ENCODE results near the gene ATP6V1G1.
"Not testable (repeated sequence)": the region's sequence is repeated elsewhere in the genome, so short reads cannot be mapped to it uniquely, and the experiment has no call there.

ATP6V1G1 gene

DNA sequence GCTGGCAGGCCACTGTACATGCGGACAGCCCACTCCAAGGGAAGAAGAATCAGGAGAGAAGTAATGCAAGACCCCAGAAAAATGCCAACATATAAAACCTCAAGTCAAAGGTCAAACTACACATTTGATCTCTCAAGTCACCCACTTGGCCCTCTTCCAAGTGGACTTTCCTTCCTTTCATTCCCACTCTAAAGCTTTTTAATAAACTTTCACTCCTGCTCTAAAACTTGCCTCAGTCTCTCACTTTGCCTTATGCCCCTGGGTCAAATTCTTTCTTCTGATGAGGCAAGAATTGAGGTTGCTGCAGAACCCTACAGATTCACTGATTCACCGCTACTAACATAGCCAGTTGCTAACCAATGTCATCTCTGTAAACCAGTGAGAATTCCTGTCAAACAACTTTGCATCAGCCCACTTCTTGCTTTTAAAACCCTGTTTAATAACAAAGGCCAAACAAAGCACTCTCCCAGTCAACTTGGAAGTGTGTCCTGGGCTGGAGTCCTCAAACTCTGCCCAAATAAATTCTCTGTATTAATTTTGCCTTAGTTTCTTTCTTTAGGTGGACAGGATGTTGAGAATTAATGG, 6.9 kb upstream of the ATP6V1G1 start:
- no peak for DNase-seq

DNA sequence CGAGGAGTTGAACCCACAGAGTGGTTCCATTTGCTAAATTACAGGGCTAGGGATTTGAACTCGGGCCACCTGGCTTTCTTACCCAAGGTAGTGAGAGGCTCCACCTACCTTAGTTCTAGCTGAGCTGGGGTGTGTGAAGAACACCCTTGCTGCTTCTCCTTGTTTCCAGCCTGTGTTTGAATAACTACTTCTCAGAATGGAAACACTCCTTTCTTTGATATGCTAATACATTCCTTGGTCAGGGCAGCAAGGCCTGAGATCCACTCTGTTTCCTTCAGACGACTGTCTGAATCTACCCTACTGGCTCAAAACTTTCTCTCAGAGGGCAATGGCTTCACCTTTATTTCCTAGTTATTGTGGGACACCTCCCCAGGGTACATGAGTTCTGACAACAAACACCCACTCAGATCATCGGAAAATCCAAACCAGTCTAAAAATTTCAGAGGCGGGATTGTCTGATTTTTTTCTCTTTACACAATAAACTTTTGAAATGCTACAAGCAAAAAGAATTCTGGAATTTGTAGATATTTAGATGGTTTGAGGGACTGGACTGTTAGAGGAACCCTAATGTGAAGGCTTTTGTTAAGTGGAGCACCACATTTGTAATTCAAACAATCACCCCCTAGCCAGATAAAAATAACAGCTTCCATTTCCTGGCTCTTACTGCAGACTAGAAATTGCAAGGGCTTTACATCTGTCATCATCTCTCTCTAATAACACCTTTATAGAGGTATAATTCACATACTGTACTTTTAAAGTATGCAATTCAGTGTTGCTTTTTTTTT, 4.0 kb upstream of the ATP6V1G1 start:
- no peak for DNase-seq

DNA sequence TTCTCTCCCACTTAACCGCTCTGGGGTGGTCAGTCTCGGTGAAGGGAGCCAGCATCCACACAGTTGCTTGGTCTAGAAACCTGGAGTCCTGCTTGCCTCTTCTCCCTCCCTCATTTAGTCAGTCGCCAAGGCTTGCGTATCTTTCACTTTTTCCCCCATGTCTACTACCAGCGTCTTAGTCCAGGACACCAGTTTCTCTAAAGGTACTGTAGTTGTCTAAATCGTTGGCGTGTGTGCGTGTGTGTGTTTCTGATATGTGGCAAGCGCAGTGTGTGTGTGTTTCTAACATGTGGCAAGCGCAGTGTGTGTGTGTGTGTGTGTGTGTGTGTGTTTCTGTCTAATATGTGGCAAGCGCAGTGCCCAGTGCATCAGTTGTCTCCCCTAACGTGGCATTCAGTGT, 641 bp downstream of the ATP6V1G1 start:
- DNase-seq: peak; percentile 9

DNA sequence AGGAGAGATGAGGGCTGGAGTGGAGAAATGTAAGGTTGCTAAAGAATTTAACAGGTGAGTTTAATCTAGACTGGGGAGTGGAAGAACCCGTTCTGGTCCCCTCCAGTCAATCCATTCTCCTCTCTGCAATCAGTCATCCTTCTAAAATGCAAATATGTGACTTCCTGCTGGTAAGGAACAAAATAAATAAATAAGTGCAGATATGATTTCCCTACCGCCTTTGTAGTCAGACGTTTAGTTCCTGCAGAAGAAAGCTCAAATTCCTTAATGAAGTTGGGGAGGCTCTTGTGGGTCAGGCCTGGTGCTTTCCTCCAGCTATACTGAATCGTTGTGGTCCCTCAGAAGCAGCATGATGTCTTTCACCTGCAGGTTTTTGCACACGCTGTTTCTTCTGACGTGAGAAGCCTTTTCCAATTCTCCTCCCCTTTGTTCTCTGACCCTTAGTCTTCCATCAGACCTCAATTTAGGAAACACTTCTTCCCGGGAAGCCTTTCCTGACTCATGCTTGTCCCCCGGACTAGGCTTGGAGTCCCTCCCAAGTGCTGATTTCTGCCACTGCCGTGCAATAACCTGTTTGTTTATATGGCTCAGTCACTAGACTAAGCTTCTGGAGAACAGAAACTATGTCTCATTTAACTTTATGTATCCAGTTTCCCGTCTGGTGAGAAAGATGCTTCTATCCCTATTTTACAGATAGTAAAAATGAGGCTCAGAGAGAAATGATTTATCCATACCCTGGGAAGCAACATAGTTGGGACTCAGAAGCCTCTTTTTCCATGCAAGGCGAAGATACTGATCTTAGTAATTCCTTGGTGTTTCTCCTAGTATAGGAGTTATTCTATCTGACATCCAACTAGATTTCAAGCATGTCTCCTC, 1.3 kb downstream of the ATP6V1G1 start:
- no peak for DNase-seq

DNA sequence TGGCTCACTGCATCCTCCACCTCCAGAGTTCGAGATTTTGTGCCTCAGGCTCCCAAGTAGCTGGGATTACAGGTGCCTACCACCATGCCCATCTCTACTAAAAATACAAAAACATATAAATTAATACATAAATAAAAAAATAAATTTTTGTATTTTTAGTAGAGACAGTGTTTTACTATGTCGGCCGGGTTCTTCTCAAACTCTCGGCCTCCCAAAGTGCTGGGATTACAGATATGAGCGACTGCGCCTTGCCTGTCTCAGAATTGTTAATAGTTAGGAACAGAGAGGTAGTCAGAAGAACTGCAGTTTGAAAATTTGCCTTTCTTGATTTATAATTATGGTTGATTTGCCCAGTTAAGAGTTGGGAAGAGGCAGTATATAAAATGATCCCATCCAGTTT, 2.8 kb downstream of the ATP6V1G1 start:
- DNase-seq: no peak

DNA sequence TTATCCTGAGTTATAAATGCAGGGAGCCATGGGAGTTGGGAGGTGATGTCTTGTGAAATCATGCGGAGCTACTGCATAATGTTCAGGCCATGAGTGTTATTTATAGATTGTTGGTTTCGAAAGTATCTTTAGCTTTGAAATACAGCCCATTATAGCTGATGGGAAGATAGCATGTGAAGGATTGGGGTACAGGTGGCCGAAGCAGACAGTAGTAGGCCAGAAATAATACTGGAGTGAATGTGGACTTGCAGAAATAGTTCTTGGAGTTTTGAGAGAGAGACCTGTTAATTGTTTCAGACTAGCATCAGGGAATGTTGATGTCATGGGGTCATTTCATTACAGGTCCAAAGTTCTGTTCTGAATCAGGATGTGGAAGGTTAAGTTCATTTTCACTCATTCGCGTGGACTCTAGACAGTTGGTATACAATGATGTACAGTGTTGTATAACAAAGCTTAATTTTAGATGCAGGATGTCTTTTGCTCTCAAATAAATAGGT, 3.8 kb downstream of the ATP6V1G1 start:
- no peak for DNase-seq

DNA sequence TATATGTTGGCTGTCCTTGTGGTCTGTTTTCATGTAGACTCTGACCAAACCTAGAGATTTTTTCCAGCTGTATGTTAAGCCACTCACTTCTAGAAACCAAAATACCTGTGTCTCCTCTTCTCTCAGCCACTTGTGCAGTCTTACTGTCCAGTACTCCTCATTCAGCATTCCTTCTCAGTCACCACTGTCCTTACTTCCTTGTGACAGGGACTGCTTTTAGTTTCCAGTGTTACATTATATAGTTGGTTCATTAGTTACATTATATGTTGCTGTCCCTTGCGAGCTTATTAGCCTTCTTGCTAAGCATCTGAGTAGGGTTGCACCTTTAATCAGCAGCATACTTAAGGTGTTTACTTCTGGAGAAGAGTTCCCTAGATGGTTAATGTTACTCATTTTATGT, 4.3 kb downstream of the ATP6V1G1 start:
- no peak for DNase-seq

DNA sequence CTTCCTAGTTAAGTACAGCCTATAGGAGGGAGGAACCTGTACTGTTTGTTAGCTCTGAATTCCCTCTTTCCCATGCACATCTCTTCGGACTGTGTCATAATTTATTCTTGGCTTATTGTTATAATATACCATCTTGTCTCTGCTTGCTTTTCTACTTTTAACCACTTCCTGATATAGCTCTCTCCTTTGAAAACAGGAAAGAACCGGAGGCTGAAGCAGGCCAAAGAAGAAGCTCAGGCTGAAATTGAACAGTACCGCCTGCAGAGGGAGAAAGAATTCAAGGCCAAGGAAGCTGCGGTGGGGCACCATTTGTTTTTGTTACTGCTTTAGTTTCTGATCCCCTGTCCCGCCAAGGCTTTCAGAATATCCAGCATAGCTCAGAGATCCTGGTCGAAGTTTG, 4.8 kb downstream of the ATP6V1G1 start:
- peak; percentile 75 for DNase-seq

DNA sequence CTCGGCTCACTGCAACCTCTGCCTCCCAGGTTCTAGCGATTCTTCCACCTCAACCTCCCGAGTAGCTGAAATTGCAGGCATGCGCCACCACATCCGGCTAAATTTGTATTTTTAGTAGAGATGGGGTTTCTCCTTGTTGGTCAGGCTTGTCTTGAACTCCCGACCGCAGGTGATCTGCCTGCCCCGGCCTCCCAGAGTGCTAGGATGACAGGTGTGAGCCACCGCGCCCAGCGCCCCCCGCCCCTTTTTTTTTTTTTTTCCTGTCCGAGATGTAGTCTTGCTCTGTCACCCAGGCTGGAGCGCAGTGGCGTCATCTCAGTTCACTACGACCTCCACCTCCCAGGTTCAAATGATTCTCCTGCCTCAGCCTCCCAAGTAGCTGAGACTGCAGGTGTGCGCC, 6.6 kb downstream of the ATP6V1G1 start:
- no peak for DNase-seq

DNA sequence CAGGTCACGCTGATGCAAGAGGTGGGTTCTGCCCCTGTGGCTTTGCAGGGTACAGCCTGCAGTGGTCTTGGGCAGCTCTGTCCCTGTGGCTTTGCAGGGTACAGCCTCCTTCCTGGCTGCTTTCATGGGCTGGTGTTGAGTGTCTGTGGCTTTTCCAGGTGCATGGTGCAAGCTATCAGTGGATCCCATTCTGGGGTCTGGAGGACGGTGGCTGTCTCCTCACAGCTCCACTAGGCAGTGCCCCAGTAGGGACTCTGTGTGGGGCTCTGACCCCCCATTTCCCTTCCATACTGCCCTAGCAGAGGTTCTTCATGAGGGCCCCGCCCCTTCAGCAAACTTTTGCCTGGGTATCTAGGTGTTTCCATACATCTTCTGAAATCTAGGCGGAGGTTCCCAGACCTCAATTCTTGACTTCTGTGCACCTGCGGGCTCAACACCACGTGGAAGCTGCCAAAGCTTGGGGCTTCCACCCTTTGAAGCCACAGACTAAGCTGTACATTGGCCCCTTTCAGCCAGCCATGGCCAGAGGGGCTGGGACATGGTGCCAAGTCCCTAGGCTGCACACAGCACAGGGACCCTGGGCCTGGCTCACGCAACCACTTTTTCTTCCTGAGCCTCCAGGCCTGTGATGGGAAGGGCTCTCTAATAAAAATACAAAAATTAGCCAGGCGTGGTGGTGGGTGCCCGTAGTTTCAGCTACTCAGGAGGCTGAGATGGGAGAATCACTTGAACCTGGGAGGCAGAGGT, 13.1 kb downstream of the ATP6V1G1 start:
- DNase-seq: not testable (repeated sequence)

DNA sequence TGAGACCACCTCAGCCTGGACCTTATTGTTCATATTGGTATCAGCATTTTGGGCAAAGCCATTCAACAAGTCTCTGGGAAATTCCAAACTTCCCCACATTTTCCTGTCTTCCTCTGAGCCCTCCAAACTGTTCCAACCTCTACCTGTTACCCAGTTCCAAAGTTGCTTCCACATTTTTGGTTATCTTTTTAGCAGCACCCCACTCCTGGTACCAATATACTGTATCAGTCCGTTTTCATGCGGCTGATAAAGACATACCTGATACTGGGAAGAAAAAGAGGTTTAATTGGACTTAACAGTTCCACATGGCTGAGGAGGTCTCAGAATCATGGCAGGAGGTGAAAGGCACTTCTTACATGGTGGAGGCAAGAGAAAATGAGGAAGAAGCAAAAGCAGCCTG, 14.2 kb downstream of the ATP6V1G1 start:
- DNase-seq: not testable (repeated sequence)

DNA sequence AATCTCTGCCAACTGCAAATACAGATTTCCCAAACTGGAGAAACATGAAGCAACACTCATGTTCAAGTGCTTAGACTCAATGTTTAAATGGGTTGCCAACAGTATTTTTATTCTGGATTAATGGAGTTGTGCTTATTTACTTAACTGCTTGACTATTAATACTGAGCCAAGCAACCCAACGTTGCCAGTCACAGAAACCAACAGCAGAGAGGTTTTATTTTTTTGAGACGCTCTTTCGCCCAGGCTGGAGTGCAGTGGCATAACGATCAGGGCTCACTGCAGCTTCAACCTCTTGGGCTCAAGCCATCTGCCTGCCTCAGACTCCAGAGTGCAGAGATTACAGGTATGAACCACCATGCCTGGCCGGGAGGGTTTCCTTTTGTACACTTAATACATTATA, 15.1 kb downstream of the ATP6V1G1 start:
- no peak for DNase-seq

DNA sequence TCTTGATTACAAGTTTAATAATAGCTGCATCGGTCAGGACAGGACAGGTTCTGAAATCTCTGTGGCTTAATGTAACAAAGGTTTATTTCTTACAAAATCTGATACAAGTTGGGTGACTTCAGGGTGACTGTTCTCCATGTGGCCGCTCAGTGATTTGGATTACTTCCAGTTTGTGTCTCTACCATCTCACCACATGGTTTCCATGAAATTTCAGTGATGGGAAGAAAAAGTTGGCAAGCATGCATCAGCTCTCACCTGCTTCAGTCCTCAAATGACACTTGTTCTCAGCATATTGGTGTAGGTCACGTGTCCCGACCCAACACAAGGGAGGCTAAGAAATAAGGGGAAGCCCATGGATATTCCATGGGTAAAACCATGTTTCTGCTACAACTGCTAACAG, 15.7 kb downstream of the ATP6V1G1 start:
- DNase-seq: no peak

DNA sequence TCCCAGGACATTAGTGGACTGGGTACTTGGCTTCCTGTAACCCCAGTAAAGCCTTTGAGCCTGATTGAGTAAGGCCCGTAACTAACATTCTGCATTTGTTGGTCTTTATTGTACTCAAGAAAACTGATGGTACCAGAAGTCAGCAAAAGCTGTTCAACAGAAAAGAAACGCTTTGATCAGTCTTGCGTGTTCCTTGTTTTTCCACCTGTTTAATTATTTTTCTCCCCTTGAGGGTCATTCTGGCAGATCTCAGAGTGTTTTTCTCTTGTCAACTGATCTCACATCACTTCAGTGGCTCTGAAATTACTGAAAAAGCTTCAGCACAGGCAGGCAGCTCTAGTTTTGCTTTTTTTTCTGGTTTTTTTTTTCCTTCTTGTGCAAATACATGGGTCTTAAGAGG, 17.4 kb downstream of the ATP6V1G1 start:
- no peak for DNase-seq

DNA sequence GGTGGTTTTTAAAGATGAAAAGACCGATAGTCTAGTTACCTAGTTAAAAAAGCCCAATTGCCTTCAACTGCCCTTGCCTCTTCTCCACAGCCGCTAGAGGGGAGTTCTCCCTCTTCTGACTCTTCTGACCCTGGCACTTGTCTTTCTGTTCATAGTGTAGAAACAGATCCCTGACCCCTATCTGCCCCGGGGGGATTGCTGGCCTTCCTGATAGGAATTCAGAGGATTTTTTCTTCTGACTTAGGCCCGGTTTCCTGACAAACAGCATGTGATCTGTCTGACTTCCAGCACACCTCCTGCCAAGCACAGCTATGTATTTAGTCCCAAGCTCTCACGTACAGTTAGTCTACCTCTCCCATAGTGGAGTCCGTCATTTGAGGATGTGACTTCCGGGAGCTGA, 18.5 kb downstream of the ATP6V1G1 start:
- no peak for DNase-seq

DNA sequence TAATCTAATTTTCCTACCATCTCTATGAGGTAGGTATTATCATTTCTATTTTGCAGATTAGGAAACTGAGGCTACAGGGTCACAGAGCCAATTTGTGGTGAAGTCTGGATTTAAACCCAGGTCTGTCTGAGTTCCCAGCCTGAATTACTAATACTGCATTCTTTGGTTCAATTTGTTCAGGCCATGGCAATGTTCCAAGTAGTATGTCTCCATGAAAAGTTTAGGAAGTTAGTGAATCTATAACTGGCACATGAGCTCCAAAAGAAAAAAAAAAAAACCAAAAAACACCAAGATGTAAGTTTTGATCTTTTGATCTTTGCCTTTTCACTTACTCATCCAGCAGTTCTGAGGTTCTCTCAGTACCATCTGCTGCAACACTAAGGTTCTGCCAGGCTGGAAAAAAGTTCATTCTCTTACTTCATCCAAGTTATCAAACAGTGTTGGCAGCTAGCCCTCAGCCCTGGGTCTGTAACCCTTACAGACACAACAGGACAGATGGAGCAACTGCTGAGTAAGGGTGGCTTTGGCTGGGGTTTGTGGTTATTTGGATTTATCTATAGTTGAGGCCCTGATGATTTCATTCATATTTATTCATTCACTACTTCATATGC, 19.1 kb downstream of the ATP6V1G1 start:
- no peak for DNase-seq

DNA sequence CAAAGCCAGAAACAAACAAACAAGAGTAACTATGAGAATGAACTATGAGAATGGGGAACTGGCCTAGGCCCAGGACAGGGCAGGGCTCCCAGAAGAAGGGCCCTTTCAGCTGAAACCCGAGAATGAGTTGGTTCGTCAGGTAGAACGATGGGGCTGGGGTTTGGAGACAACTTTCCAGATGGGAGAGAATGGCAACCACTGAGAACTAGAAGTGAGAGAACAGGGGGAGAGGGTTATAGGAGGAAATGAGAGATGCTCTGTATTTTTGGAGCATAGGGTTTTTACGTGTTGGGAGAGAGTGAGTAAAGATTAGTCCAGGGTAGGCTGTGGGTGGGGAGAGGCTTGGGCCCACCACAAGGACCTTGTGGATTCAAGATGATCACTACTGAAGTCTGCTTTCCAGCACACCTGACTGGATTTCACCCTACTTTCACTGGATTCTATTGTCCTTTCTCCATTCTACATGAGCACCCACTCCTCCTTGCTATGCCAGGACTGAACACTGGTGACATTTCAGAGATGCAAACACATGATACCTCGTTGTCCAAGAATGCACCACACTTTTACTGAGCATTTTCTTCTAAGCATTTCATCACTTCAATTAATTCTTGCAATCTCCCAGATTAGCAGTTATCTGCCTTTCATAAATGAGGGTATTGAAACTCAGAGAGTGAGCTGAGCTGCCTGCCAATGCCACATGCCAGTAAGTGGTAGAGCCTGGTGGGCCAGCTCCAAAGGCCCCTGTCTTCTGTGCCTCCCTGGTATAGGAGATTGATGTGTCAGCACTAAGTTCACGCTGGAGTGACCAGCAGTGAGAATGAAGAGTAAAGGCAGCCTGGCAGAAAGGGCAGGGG, 20.3 kb downstream of the ATP6V1G1 start:
- DNase-seq: no peak

DNA sequence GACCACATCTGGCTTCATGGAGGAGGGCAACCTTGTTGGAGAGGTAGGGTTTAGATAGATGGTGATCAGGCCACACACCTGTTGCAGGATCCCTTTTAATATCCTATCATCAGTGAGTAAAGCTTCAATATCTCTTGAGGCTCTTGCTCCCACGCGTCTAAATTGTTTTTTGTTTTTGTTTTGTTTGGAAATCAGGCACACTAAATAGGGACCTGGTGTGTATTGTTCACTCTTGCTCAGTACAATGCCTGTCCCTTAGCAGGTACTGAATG, 20.9 kb downstream of the ATP6V1G1 start:
- DNase-seq: no peak

DNA sequence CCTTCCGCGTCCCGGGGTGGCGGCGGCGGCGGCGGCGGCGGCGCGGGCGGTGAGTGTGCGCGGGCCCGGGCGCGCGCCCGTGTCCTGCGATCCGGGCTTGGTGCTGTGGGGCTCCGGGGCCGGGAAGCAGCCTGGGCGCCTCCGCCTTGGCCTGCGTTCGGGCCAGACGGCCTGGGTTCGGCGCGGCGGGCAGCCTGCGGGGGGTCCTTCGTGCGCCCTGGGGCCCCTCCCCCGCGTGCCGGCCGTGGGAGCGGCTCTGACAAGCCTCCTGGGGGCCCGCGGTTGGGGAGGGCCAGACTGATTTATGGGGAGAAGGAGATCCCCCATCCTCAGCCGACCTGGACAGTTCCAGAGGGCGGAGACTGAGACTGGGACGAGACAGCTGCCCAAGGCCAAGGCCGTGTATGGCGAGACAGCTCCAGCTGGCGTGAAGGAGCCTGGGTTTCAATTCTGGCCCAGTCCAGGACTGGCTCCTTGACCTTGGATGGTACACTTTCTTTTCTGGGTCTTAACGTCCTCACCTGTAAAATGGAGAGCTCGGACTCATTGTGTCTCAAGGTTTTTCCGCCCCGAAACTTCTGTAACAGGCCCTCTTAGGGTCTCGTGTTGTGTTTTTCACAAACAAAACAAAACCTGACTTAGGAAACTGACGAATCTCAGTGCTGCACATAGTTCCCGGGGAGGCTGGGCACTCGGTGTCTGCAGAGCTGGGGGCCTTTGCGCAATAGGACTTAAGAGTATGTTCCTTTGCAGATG, 24.1 kb downstream of the ATP6V1G1 start:
- peak; percentile 69 for DNase-seq

DNA sequence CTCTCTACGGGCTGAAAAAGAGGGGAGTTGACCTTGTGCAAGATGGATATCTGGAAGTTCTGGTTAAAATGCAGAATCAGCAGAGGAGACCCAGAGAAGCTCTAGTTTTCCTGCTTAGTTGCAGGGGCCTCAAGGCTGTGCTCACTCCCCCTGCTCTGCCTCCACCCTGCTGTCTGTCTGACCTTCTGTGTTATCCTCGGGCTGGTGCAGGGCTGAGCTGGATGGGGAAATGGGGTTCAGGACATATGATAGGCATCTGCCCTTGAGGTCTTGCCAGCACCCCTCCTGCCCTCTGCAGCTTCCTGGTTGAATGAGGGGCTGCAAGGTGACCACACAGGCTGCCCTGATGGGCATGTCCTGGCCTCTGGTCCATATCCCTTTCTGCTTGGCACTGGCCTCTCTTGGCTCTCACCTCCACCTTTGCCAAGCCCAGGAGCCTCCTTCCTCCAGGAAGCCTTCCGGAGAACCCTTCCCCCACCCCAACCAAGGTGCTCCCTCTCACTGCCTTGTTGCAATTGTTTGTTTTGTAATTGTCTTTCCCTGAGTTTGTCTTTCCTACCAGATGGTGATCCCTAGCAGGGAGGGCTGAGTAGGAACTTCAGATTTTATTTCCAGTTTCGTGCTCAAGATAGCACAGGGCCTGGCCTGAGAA, 24.8 kb downstream of the ATP6V1G1 start:
- DNase-seq: no peak

Measured in CD4-positive, alpha-beta T cell treated with Interleukin-6 for 4 hours (primary cell).